OCI-LY3 (cell line): ENCODE measurements around the gene RPS6KA2.

Experiments
- H2AFZ ChIP-seq: fragments of 200-600, 300-600 bp; shearing (Covaris generic); 2 replicates; pipeline ENCODE4 v1.6.0; 2014; ENCODE audit warnings: antibody characterized with exemption, low read depth, low read length
- H3K27ac ChIP-seq: fragments of 200-600, 300-600 bp; sonication (generic); 2 replicates; pipeline ENCODE4 v1.5.1; 2014; ENCODE audit warnings: mild to moderate bottlenecking, low read length, moderate library complexity, mixed read lengths
- H3K27me3 ChIP-seq: fragments of 200-600, 300-600 bp; sonication (generic); 2 replicates; pipeline ENCODE4 v1.6.1; 2014; ENCODE audit warnings: low read depth, low read length, mixed read lengths
- H3K36me3 ChIP-seq: fragments of 200-600, 300-600 bp; sonication (generic); replicated peaks from 2 replicates; pipeline ENCODE3; 2014; ENCODE audit warnings: low read depth, low read length, mixed read lengths
- H3K4me1 ChIP-seq: fragments of 300-600, 200-600 bp; sonication (generic); 2 replicates; pipeline ENCODE4 v1.6.1; 2014; ENCODE audit warnings: low read length, mixed read lengths
- H3K4me2 ChIP-seq: fragments of 200-600, 300-600 bp; sonication (generic); 2 replicates; pipeline ENCODE4 v1.6.1; 2014; ENCODE audit warnings: low read length, mixed read lengths
- H3K4me3 ChIP-seq: fragments of 300-600, 200-600 bp; sonication (generic); 2 replicates; pipeline ENCODE4 v1.5.1; 2014; ENCODE audit warnings: antibody characterized with exemption, mild to moderate bottlenecking, low read length, moderate library complexity
- H3K79me2 ChIP-seq: fragments of 300-600, 200-600 bp; shearing (Covaris generic); 2 replicates; pipeline ENCODE4 v1.6.1; 2014; ENCODE audit warnings: mild to moderate bottlenecking, low read length, mixed read lengths
- H3K9ac ChIP-seq: fragments of 300-600, 200-600 bp; shearing (Covaris generic); 2 replicates; pipeline ENCODE4 v1.6.0; 2014; ENCODE audit warnings: mild to moderate bottlenecking, low read length, moderate library complexity
- H3K9me3 ChIP-seq: fragments of 200-600, 300-600 bp; shearing (Covaris generic); 2 replicates; pipeline ENCODE4 v1.6.1; 2014; ENCODE audit warnings: low read length, mixed read lengths; ENCODE audit not compliant: insufficient read depth
- H4K20me1 ChIP-seq: fragments of 200-600, 300-600 bp; sonication (generic); 2 replicates; pipeline ENCODE4 v1.6.1; 2016; ENCODE audit warnings: low read length, mixed read lengths; ENCODE audit not compliant: insufficient read depth
- CTCF ChIP-seq: fragments of 200-600, 300-600 bp; sonication (generic); IDR thresholded peaks from 2 replicates; pipeline ENCODE4 v1.5.1; 2014; ENCODE audit warnings: antibody characterized with exemption, low read length, low read depth
- EZH2phosphoT487 ChIP-seq: fragments of 200-600 bp; shearing (Covaris generic); IDR thresholded peaks from 2 replicates; pipeline ENCODE4 v1.6.1; 2018; ENCODE audit warnings: antibody characterized with exemption, mixed run types, low read depth

The RPS6KA2 gene

DNA sequence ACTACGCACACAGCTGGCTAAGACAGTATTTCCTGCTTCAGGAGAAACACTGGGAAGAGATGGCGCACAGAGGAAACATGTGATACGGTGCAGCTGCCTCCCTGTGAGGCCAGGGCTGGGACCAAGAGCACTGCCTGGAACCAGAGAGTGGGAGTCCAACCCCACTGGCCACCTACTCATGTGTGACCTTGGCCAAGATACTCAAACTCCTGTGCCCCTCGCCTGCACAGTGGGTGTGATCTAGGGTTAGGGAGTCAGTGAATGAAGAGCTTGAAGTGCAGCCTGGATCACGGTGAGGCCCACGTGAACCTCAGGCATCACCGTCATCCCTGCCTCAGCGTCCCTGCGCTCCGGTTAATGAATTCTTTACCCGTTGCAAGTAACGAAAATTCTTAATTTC lies 202.6 kb downstream of the RPS6KA2 start:
- Histone ChIP-seq H3K27me3 (no peaks in the 10 kb centered on the region), H3K4me1 (peaks cover 3% of the 10 kb centered on the region; the same call in 1 of the 2 replicates), H3K36me3 (no peaks in the 10 kb centered on the region), H3K9ac (no peak overlapping the region), H2AFZ (no peak overlapping the region), H4K20me1 (no peaks in the 10 kb centered on the region), H3K4me2 (no peak overlapping the region), H3K79me2 (no peaks in the 10 kb centered on the region), H3K27ac (no peak overlapping the region), H3K4me3 (no peak overlapping the region), H3K9me3 (no peaks in the 10 kb centered on the region)
- no peak for TF ChIP-seq EZH2phosphoT487

GRCh38 chr6:166423781-166424180 lies 203.3 kb downstream of the RPS6KA2 start:
- Histone ChIP-seq H3K9ac (no peak overlapping the region), H3K36me3 (no peaks in the 10 kb centered on the region), H3K4me1 (peaks cover 8% of the 10 kb centered on the region; the same call in 1 of the 2 replicates), H3K4me2 (no peak overlapping the region), H3K27me3 (no peaks in the 10 kb centered on the region), H3K79me2 (no peaks in the 10 kb centered on the region), H3K4me3 (no peak overlapping the region), H4K20me1 (no peaks in the 10 kb centered on the region), H2AFZ (no peak overlapping the region), H3K9me3 (no peaks in the 10 kb centered on the region), H3K27ac (no peak overlapping the region)
- TF ChIP-seq CTCF = no peak
- no peak for TF ChIP-seq EZH2phosphoT487

- Histone ChIP-seq H3K27ac (no peak overlapping the region), H3K36me3 (no peaks in the 10 kb centered on the region), H3K9ac (no peak overlapping the region), H3K4me3 (no peak overlapping the region), H3K9me3 (no peaks in the 10 kb centered on the region), H3K27me3 (no peaks in the 10 kb centered on the region), H3K79me2 (no peaks in the 10 kb centered on the region), H3K4me1 (peaks cover 8% of the 10 kb centered on the region; the same call in 1 of the 2 replicates), H4K20me1 (no peaks in the 10 kb centered on the region), H2AFZ (no peak overlapping the region), H3K4me2 (no peak overlapping the region)
- no peak for TF ChIP-seq CTCF
- TF ChIP-seq EZH2phosphoT487 = no peak
Observed at GRCh38 chr6:166423051-166423745, 203.9 kb downstream of the RPS6KA2 start.

GRCh38 chr6:166422201-166422940 lies 204.7 kb downstream of the RPS6KA2 start:
- Histone ChIP-seq H3K27me3 (no peaks in the 10 kb centered on the region), H3K9me3 (no peaks in the 10 kb centered on the region), H3K4me2 (no peak overlapping the region), H4K20me1 (no peaks in the 10 kb centered on the region), H3K27ac (no peak overlapping the region), H3K36me3 (no peaks in the 10 kb centered on the region), H3K9ac (no peak overlapping the region), H2AFZ (no peak overlapping the region), H3K4me3 (no peak overlapping the region), H3K4me1 (peaks cover 8% of the 10 kb centered on the region; the same call in 1 of the 2 replicates), H3K79me2 (no peaks in the 10 kb centered on the region)
- TF ChIP-seq EZH2phosphoT487 (no peak), CTCF (no peak)
